ENCODE data around the gene RBFOX1. TPM values are rescaled to one million over a fixed set of nuclear protein-coding genes. Genes with fewer than 3 reads are reported as not detected.

Gene RBFOX1
- total RNA-seq, 1 donor from 2014 or later, result 4.8 TPM

DNA sequence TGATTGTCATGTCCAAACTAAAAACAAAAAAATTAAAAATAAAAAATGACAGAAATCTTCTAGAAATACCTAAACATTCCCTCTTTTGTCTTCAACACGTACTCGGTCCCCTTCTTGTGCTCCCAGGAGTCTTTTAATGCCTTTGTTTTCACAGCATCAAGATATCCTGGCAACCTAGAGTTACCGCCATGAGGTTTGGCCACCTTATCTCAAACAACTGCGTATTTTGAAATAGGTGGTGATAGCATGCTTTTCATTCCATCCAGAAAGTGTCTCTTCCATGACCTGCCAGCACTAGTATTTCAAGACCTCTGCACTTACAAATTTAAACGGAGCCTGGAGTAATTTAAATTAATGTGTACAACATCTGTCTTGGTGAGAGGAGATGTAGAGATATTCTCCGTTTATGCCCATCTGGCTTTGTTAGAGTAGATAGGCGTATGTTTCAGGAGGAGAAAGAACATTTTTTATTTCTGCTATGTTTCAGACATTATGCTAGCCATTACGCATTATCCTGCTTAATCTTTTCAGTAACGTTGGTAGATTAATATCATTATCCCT is 42.0 kb downstream of the RBFOX1 start:
- no peak for DNase-seq

DNA sequence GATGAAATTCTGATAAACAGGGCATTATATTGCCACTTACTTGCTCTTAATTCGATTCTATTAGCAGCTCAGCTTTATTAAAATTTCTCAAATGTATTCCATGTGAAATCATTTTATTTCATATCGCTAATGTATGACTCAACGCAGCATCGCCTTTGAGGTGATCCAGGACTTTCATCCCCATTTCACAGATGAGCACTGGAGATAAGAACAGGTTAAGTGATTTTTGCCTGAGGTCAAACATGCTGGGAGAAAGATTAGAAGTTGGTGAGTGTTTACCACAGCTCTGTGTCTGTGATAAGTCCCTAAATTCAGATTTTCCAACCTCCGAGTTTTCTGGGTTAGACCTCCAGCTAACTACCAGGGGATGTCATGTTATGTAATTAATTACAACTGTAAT is 43.6 kb downstream of the RBFOX1 start:
- DNase-seq, result no peak

DNA sequence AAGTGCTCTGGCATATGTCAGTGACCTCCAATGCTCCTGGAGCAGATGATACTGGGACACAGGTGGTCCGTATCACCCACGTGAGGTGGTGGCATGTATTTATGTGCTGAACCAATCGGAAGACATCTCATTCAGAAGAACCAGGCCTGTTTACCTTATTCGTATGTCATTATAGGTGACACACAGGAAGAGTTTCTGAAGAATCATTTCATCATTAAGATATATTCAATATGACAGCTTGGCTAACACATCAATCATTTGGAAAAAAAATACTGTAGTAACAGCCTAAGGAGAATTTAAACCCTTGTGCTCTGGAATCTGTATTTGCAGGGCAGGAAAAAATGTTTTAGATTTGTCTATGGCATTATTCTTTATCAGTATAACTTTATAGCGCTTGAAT is 44.6 kb downstream of the RBFOX1 start:
- no peak for DNase-seq

- DNase-seq, result no peak
Measured at GRCh38 chr16:7378024-7378695, 45.5 kb downstream of the RBFOX1 start.

DNA sequence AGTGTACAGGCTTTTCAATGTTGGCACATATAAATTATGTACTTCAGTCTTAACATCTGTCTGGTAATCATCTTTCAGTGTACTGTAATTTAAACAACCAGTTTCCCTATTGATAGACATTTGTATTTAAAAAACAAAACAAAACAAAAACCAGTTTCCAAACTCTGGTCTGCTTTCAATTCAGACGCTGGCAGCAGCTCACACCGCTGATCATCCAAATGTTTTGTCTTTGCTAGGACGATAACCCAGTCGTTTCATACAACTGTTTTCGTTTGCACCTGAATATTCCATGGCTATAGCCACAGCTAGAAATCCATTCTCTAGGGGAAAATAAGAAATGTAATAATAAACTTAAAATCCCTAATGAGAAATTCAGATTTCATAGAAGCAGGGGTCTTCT is 47.8 kb downstream of the RBFOX1 start:
- no peak for DNase-seq

- DNase-seq, result no peak
Measured at GRCh38 chr16:7380911-7381310, 48.3 kb downstream of the RBFOX1 start.

DNA sequence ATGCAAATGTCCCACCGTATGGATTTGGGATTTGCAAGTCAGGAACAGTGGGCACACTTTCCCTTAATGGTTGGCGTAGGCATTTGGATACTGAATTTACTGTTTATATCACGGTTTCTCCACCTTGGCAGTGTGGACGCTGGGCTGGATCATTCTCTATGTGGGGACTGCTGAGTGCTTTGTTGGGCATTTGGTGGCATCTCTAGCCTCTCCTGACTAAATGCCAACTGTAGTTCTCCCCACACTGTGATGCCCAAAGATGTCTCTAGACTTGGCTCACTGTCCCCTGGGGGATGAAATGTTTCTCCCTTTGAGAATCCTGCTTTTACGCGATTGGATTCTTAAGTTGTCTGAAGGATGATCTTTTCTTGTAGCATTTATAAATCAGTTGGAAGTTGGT is 49.0 kb downstream of the RBFOX1 start:
- no peak for DNase-seq

- DNase-seq, result no peak
Measured at GRCh38 chr16:7382521-7382920, 49.9 kb downstream of the RBFOX1 start.

GRCh38 chr16:7390974-7391373 is 58.3 kb downstream of the RBFOX1 start:
- no peak for DNase-seq

DNA sequence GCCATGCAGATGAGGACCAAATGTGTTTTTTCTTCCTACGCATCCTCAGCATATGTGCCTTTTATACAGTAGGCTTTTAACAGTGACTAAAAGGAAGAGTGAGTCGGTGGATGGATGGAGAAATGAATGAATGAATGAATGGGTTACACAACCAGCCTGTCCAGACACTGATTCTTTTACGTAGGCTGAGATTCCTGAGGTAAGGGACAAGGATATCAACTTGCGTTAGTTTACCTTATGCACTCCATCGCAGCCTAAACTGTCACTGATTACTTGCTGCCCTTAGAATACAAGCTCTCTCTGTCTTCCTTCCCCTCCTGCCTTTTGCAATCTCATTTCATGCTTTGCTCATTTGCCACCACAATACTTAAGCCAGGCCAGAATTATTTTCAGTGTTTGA is 59.0 kb downstream of the RBFOX1 start:
- no peak for DNase-seq

- no peak for DNase-seq
Measured at GRCh38 chr16:7392206-7392605, 59.6 kb downstream of the RBFOX1 start.

DNA sequence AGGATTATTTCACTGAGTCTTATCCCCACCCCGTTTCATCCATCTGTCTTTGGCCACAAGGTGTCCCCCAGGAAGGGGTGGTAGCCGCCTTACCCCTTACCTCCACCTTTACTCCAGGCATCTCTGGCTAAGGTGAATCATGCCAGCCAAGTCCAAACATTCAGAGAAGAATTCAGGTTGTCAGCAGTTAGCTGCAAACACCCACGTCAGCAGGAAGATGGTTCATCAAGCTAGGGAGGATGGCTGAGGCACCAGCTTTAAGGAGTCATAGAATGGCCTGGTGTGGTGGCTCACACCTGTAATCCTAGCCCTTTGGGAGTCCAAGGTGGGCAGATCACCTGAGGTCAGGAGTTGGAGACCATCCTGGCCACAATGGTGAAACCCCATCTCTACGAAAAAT is 61.0 kb downstream of the RBFOX1 start:
- no peak for DNase-seq

DNA sequence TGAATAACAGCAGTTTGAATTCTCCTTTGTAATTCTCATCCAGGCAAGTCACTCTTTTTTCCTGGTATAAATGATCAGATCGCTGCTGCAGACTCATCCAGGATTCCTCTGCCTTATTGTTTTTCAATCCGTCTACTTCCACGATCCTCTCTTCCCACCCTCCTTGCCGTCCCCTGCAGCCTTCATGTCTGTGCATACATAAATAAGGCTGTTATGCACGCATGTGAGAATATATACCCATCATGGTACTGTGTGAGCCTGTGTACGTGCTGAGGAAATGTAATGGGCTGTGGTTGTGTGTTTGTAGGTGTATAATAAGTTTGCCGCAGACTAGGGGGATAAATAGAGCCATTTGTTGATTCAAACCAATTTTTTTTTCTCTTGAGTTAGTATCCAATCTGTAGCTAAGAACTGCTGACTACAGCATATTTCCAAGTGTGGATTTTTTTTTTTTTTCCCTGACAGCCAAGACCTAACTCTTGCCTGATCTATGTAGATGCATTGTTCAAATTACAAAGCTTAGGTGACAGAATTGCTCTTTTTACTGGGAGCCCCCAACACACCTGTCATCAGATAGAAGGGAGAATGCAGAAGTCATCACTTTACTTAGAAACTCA is 62.2 kb downstream of the RBFOX1 start:
- no peak for DNase-seq

DNA sequence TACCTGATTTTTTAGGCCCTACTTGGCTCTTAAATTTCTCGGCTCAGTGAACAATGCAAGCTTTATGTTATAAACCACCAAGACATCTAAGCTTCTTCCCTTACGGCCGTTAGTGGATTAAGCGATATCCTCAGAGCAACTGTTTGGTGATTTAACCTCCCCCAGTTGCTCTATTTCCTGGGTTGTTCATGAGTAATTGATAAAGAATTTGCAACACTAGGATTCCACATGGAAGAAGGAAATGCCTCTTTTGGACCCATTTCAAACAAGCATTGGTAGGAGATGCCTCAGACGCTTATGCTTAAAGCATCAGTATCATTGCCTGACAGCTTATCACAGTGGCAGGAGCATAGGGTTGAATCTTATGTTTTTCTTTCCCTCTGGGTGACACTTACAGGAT is 65.3 kb downstream of the RBFOX1 start:
- no peak for DNase-seq

DNA sequence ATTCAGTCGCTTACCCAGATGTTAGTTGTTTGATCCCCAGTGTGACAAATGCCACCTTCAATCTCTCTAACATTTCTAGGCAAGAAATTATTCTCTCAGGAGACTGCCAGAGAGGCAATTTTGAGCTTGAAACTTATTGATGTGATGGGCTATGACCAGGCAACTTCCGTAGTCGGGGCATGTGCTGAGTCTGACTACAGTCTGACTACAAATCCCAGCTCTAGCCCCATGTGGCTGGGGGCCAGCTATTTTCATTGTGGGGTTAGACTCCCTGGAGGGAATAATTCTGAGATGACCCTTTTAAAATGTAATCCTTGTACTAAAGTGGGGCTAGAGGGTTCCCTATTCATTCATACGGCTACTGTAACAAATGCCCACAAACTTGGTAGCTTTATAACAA is 65.9 kb downstream of the RBFOX1 start:
- no peak for DNase-seq

DNA sequence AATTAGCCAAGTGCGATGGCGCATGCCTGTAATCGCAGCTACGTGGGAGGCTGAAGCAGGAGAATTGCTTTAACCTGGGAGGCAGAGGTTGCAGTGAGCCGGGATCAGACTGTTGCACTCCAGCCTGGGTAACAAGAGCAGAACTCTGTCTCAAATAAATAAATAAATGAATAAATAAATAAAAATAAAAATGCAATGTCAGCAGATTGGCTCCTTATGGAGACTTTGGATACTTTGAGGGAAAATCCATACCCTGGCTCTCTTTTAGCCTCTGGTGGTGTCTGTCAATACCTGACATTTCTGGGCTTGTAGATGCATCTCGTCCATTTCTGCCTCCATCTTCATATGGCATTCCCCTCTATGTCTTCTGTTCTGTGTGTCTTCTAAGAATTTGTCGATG is 66.7 kb downstream of the RBFOX1 start:
- no peak for DNase-seq

- no peak for DNase-seq
Measured at GRCh38 chr16:7400117-7400890, 67.7 kb downstream of the RBFOX1 start.

DNA sequence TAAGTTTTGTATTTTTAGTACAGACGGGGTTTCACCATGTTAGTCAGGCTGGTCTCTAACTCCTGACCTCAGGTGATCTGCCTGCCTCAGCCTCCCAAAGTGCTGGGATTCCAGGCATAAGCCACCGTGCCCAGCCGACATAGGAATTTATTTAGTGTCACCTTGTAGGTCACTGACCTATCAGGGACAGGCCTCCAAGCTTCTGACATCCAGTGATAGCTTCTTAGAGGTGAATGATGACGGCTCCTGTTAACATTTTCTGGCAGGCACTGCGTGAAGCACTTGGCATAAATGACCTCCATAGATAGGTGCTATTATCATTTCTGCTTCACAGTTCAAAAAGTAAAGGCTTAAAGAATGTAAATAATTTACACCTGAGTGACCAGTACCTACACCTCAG is 71.6 kb downstream of the RBFOX1 start:
- no peak for DNase-seq

- peak; percentile 34 for DNase-seq
Measured at GRCh38 chr16:7405166-7405565, 72.5 kb downstream of the RBFOX1 start.

DNA sequence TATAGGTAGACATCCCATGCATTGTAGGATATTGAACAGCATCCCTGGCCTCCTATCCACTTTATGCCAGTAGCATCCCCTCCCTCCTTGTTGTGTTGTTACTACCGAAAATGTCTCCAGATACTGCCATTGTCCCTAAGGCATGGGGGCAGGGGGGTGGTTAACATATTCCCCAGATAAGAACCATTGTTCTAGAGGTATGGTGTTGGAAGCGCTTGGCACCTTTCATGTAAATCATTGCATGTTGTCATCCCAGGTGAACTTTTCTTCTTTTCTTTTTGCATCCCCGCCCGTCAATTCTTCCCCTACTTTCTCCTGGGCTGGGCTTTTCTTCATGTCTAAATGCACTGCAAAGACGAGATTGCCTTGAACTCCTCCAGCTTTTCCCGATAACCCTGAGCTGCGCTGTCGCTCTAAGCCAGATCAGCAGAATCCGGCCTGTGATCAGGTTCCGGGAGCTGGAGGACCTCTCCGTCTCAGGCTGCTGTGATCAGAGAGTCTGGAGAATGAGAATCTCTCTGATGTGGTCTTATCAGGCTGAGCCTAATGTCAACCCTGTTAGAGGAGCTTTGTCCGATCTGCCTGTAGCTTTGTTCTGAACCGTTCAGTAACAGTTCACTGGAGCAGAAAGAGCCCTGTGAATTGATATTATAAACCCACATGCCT is 76.2 kb downstream of the RBFOX1 start:
- no peak for DNase-seq

DNA sequence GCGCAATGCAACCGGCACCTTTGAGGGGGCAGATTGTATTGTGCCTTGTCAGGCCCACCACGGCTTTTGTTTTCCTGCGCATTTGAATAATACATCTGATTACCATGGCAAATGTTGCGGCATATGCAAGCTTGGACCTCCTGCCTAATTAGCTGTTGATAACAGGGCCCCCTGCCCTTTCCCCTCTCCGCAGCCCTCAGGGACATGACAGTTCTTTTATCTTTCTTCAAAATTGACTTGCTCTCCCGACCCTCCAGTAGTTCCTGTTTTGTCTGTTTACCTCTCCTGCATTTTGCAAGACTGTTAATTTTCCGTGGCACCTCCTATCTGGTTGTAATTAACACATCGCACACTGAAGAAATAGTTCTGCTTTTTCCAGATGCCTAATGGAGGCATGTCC is 86.8 kb downstream of the RBFOX1 start:
- DNase-seq, result no peak

DNA sequence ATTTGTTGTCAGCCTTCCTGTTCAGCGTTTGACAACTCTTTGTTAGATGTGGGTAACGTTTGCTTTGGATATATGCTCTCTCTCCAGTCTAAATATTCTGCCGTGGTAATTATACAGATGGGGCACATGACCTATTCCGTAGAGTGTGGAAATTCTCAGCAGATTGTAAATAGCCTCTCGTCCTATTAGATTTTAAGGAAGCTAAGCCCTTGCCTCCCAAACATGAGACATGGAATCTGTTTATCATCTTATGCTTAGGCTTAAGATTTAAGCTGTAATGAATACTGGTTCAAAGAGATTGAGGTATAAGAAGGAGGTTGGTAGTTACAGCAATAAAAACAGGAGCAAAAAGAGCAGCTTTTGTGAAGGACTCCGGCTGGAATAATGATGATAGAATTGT is 87.4 kb downstream of the RBFOX1 start:
- no peak for DNase-seq

DNA sequence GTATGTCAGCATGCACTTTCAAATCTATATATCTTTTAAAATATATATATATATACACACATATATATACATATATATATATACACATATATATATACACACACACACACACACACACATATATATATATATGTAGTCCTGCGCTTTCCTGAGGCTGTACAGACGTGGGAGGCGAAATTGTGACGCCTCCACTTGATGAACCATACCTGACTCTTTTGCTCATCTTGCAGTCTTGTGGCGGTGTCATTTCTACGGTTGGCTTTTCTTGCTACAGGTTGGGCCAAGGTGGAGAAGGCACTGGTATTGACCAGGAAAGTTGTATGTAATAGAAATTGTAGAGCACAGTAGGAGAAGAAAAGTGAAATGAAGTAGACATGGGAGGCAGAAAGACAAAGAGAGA is 88.2 kb downstream of the RBFOX1 start:
- no peak for DNase-seq

All from skin of body (tissue), 2 donors.